Memory B cell (primary cell): Measurements from ENCODE around the gene TOM1.
"Not testable (repeated sequence)": the region's sequence is repeated elsewhere in the genome, so short reads cannot be mapped to it uniquely, and the experiment has no call there.

Source experiments
- ATAC-seq: fragments of 150-1000 bp; cut with Tn5 transposase; 2 replicates; pipeline ENCODE4 v1.10.0; 2021; ENCODE audit warnings: low read depth, mild to moderate bottlenecking, moderate library complexity
- DNase-seq, 2 donors: peaks; one replicate each; pipeline ENCODE4 v3.0.0; 2022; ENCODE audit warnings: low spot score in 2 of 2
- H3K27ac Mint-ChIP-seq: one replicate; pipeline ENCODE4 v1.8.0; 2022; ENCODE audit warnings: mild to moderate bottlenecking, moderate library complexity, mixed read lengths
- H3K27me3 Mint-ChIP-seq: one replicate; pipeline ENCODE4 v1.8.0; 2022; ENCODE audit warnings: mixed read lengths
- H3K36me3 Mint-ChIP-seq: one replicate; pipeline ENCODE4 v1.8.0; 2022; ENCODE audit warnings: mild to moderate bottlenecking, mixed read lengths
- H3K4me1 Mint-ChIP-seq: one replicate; pipeline ENCODE4 v1.8.0; 2022; ENCODE audit warnings: mixed read lengths
- H3K4me3 Mint-ChIP-seq: one replicate; pipeline ENCODE4 v1.8.0; 2022; ENCODE audit warnings: mild to moderate bottlenecking, moderate library complexity, mixed read lengths
- H3K9me3 Mint-ChIP-seq: one replicate; pipeline ENCODE4 v1.8.0; 2022; ENCODE audit warnings: mixed read lengths

Gene TOM1

GRCh38 chr22:35392357-35392756, 92.7 kb downstream of the TOM1 start:
- no peaks in the 10 kb centered on the region for H3K9me3 Mint-ChIP-seq
- ATAC-seq: peak; percentile 75
- peak in 1 of 2 donors; percentile 27 for DNase-seq
- no peaks in the 10 kb centered on the region for H3K27me3 Mint-ChIP-seq
- peaks cover 17% of the 10 kb centered on the region for H3K36me3 Mint-ChIP-seq
- H3K4me1 Mint-ChIP-seq: peaks cover 25% of the 10 kb centered on the region
- H3K27ac Mint-ChIP-seq: peak overlapping the region; percentile 76
- no peak overlapping the region for H3K4me3 Mint-ChIP-seq

- no peak overlapping the region for H3K4me3 Mint-ChIP-seq
- H3K36me3 Mint-ChIP-seq: peaks cover 17% of the 10 kb centered on the region
- H3K9me3 Mint-ChIP-seq: no peaks in the 10 kb centered on the region
- no peak for ATAC-seq
- peak overlapping the region; percentile 76 for H3K27ac Mint-ChIP-seq
- no peak for DNase-seq
- peaks cover 28% of the 10 kb centered on the region for H3K4me1 Mint-ChIP-seq
- no peaks in the 10 kb centered on the region for H3K27me3 Mint-ChIP-seq
Measured at GRCh38 chr22:35393116-35394010, 93.7 kb downstream of the TOM1 start.

DNA sequence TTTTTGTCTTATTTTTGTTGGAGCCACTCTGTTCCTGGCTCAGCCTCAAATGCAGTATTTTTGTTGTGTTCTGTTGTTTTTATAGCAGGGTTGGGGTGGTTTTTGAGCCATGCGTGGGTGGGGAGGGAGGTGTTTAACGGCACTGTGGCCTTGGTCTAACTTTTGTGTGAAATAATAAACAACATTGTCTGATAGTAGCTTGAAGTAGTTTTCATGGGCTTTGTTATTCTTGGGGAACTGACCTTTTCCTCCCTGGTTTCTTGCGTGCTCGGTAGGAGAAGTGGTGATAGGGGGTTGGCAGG, 94.3 kb downstream of the TOM1 start:
- Mint-ChIP-seq H3K27ac (peak overlapping the region; percentile 76), H3K4me1 (peaks cover 25% of the 10 kb centered on the region), H3K27me3 (no peaks in the 10 kb centered on the region), H3K9me3 (no peaks in the 10 kb centered on the region), H3K36me3 (peaks cover 15% of the 10 kb centered on the region), H3K4me3 (no peak overlapping the region)
- DNase-seq (no peak), ATAC-seq (no peak)

DNA sequence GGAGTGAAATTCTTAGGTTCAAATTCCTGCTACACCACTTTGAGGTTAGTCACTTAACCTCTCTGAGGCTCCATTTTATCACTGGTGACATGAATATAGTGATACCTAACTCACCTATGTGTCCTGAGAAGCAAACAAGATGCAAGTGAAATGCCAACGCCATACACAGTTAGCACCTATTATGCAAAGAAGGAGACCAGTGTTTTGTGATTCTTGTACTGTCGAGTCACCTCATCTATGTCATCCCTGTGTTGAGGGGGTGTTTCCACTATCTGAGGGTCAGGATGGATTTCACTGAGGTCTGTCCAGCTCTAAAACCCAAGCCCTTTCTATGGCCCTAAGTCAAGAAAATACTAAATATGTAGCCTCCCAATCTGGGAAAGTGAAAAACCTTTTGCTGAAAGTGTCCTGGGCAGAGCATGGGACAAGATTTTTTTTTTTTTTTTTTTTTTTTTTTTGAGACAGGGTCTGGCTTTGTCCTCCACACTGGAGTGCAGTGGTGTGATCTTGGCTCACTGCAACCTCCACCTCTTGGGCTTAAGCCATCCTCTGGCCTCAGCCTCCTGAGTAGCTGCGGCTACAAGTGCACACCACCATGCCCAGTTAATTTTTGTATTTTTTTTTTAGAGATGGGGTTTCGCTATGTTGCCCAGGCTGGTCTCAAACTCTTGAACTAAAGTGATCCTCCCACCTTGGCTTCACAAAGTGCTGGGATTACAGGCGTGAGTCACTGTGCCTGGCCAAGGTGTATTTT, 95.3 kb downstream of the TOM1 start:
- no peaks in the 10 kb centered on the region for H3K27me3 Mint-ChIP-seq
- H3K4me3 Mint-ChIP-seq: no peak overlapping the region
- peak overlapping the region; percentile 76 for H3K27ac Mint-ChIP-seq
- no peaks in the 10 kb centered on the region for H3K9me3 Mint-ChIP-seq
- peaks cover 21% of the 10 kb centered on the region for H3K4me1 Mint-ChIP-seq
- ATAC-seq (no peak), DNase-seq (no peak)
- H3K36me3 Mint-ChIP-seq: peaks cover 8% of the 10 kb centered on the region

DNA sequence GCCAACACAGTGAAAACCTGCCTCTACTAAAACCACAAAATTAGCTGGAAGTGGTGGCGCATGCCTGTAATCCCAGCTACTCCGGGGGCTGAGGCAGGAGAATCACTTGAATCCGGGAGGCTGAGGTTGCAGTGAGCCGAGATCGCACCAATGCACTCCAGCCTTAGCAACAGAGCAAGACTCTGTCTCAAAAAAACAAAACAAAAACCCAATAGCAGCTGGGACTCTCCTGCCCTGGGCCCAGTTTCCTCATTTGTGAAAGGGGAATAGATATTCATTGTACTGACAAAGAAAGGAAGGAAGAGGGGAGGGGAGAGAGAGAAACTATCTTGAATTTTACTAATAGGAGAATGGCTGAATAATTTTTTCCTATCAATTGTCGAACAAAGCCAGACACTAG, 96.9 kb downstream of the TOM1 start:
- peak; percentile 49 for ATAC-seq
- Mint-ChIP-seq H3K4me3 (peak overlapping the region; percentile 72), H3K36me3 (peaks cover 10% of the 10 kb centered on the region), H3K4me1 (peaks cover 28% of the 10 kb centered on the region), H3K27ac (peak overlapping the region; percentile 99)
- DNase-seq: peak in 1 of 2 donors; percentile 60
- not testable (repeated sequence) for H3K9me3 Mint-ChIP-seq, H3K27me3 Mint-ChIP-seq

- DNase-seq: no peak
- ATAC-seq: no peak
Measured at GRCh38 chr22:35397095-35397904, 97.6 kb downstream of the TOM1 start.

More at GRCh38 chr22:35397095-35397904, 97.6 kb downstream of the TOM1 start:
- peak overlapping the region; percentile 99 for H3K27ac Mint-ChIP-seq
- H3K4me1 Mint-ChIP-seq: peaks cover 30% of the 10 kb centered on the region
- H3K27me3 Mint-ChIP-seq: no peaks in the 10 kb centered on the region
- peaks cover 10% of the 10 kb centered on the region for H3K36me3 Mint-ChIP-seq
- peak overlapping the region; percentile 72 for H3K4me3 Mint-ChIP-seq
- no peaks in the 10 kb centered on the region for H3K9me3 Mint-ChIP-seq
